Stimulated activated CD4-positive, alpha-beta T cell treated with anti-CD3 and anti-CD28 coated beads, Interleukin-1b, Interleukin-23, amount 100 ng/mL, for 48 hours (primary cell): ENCODE data around the gene CMC2.
A peak's percentile ranks its signal among the peaks of the same experiment; 100 is the strongest.

Experiments used
- DNase-seq: peaks from one replicate; pipeline ENCODE4 v3.0.0-alpha.2; 2020

The CMC2 gene

GRCh38 chr16:81006813-81007695, at the start of gene CMC2, which contains the start of gene CENPN:
CMC2 (minus strand) TSS chr16:81006885; CDS start chr16:80997394, 9,491 bp downstream.
CENPN (plus strand) TSS chr16:81007214; CDS start chr16:81011940, 4,726 bp downstream.
- DNase-seq: peak; percentile 98

GRCh38 chr16:81053761-81054160, 47.1 kb upstream of the CMC2 start:
- DNase-seq: no peak

DNA sequence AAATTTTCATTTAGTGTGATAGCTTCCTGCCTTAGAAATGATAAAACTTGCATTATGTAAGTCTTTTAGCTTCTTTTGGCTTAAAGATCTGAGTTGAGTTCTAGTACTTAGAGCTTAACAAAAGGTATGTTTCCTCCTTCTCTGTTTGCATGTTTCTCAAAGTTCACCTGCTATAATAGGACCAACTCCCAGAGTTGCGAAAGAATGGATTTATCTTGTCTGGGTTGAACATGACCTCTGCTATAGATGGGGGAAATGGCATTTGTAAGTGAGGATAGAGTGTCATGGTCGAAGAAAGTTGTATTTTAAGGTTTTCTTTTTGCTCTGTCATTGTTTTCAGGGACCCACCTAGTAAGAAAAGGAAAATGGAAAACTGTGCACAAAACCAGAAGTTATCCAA, 36.1 kb upstream of the CMC2 start:
- no peak for DNase-seq

DNA sequence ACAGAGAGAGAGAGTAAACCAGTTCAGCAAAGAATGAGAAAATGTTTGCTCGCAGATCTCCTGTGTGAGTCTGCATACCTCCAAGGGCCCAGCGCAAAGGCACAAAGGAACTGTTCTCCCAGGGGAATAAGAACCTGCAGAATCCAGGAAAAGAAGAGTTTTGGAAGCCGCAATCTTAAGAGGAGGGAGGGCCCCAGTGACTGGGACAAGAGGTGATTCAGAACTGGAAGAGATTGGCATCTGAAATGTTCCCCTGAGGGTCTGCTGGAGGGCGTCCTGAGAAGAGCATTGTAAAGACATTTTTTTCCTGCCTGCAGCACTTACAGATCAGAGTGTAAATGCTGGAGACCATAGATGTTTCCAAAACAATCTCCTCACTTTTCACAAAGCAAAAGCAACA, 35.0 kb upstream of the CMC2 start:
- no peak for DNase-seq

- no peak for DNase-seq
Measured at GRCh38 chr16:81040842-81041241, 34.2 kb upstream of the CMC2 start.

- no peak for DNase-seq
Measured at GRCh38 chr16:81040131-81040530, 33.4 kb upstream of the CMC2 start.

- DNase-seq: no peak
Measured at GRCh38 chr16:81036751-81037350, 30.2 kb upstream of the CMC2 start.

- DNase-seq: peak; percentile 26
Measured at GRCh38 chr16:81035975-81036750, 29.5 kb upstream of the CMC2 start.

DNA sequence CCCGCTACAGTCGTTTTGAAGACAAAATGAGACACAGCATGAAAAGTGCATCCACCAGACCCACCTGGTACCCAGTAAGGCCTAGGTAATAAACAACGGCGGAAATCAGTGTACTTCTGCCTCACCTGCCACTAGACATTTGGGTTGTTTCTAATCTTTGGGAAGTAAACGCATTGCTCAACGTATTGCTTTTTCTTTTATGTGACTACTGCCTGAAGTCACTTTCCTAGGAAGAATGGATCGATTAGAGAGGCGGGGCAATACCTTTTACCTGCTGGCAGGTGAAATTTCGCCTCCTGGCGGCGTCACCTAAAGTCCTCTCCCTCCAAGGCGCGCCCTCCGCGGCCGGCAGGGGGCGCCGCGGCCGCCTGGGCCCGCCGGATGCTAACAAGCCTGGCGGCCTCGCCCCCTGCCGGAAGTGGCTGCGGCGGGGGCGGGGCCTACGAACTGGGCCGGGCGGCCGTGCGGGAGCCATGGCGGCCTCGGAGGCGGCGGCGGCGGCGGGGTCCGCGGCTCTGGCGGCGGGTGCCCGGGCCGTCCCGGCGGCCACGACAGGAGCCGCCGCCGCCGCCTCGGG, 28.8 kb upstream of the CMC2 start, which contains the start of gene ATMIN:
Gene ATMIN (plus strand): TSS at position 445 of the 577 bp plus-strand sequence. CDS start 29 bp downstream, at position 474.
- peak; percentile 82 for DNase-seq

DNA sequence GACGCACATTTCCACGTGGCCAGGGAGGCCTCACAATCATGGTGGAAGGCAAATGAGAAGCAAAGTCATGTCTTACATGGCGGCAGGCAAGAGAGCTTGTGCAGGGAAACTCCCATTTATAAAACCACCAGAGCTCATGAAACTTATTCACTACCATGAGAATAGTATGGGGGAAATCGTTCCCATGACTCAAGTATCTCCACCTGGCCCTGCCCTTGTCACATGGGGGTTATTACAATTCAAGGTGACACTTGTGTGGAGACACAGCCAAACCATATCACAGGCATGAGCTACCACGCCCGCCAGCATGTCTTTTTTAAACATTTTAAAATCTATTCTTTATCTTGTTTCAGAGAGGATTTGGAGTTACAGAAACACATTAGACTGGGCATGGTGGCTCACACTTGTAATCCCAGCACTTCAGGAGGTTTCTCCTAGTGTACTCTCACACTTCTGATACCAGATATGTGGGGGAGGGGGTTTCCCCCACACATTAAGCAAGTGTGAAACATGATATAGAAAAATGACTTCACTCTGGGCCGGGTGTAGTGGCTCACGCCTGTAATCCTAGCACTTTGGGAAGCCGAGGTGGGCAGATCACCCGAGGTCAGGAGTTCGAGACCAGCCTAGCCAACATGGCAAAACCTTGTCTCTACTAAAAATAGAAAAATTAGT, 23.4 kb upstream of the CMC2 start:
- DNase-seq: peak; percentile 39

DNA sequence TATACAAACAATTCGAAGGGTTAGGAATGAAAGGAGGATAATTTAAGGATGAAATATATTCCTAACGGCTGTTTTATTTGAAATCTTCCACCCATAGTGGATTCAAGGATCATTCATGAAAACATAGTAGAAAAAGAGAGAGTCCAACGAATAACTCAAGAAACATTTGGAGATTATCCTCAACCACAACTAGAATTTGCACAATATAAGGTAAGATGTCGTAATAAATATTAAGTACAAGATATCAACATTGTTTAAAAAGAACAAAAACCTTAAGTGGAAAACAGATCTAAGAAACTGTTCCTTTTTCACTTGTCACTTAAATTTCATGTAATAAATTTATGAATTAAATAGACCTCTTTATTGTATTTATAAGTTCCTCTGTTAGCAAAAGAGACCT, 19.7 kb upstream of the CMC2 start:
- DNase-seq: no peak

GRCh38 chr16:81018496-81018895, 11.8 kb upstream of the CMC2 start:
- no peak for DNase-seq

- DNase-seq: no peak
Measured at GRCh38 chr16:81014672-81015071, 8.0 kb upstream of the CMC2 start.

DNA sequence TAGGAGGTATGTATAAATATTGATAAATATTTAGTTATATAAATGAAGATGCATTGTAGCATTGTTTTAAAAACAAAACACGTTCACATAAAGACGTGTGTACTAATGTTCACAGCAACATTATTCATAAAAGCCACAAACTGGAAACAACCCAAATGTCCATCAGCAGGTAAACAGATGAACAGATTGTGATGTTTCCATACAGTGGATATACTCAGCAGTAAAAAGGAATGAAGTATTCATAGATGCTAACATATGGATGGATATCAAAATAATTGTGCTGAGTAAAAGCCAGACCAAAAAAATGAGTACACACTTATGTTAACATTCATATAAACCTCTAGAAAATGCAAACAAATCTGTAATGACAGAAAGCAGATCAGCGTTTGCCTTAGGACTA, 6.3 kb upstream of the CMC2 start:
- DNase-seq: no peak

GRCh38 chr16:81008505-81008789, 1.8 kb upstream of the CMC2 start:
- DNase-seq: no peak

DNA sequence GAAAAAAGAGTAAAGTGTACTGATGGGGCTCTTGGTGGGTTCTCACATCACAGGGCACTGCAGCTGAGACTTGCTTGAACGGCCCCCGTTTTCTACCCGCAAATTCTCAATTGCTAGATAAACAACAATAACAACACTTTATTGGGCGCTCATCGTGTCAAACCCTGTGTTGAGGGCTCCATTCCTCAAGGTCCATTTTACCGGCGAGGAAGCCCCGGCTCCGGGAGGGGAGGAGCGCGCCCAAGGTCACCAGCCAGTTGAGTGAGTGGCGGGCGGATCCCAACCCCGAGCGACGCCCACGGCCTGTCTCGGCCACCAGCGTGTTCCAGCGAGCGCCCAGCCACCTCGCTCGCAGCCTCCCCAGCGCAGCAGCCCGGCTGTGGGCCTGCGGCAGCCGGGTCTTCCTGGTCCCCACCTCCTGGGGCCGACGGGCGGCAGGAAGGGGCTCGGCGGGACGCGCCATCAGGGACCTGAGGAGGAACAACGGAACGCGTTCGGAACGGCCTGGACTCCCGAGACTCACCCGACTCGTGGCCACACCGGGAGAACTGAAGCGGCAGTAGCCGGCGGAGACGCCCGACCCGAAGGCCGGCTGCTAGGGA, 373 bp downstream of the CMC2 start:
- peak; percentile 74 for DNase-seq

GRCh38 chr16:81005610-81006161, 999 bp downstream of the CMC2 start:
- no peak for DNase-seq

- DNase-seq: no peak
Measured at GRCh38 chr16:81004646-81005353, 1.9 kb downstream of the CMC2 start.

DNA sequence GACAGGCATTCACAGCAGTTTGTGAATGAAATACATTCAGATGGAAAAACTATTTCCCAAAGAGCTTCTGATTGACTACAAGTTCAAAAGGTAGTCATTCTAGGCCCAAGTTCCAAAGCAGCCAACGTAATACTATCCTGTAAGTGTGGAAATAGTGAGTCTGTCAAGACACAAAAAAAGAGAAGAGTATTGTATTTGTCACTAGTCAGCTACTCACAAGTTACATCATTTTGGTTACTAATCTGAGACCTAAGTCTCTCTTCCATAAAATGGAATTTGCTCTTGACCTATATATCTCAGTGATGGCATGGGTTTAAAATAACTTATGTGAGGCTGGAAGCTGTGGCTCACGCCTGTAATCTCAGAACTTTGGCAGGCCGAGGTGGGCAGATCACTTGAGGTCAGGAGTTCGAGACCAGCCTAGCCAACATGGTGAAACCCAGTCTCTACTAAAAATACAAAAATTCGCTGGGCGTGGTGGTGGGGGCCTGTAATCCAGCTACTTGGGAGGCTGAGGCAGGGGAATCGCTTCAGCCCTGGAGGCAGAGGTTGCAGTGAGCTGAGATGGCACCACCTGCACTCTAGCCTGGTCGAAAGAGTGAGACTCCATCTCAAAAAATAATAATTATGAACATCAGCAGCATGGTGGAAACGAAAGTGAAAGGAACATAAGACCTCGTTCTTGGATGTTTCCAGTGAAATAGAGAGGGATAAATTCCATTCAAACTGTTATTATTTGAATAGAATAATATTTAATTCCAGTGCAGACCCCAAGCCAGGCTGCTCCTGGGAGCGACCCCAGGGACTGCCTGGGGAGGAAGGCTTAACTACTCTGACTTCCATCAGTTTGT, 2.9 kb downstream of the CMC2 start:
- peak; percentile 35 for DNase-seq

- no peak for DNase-seq
Measured at GRCh38 chr16:81003064-81003463, 3.6 kb downstream of the CMC2 start.
